ENCODE results near the gene VLDLR. TPM values are rescaled to one million over a fixed set of nuclear protein-coding genes. Genes with fewer than 3 reads are reported as not detected.

The VLDLR gene
- 10 to 100 TPM; 19.8 to 20.8 TPM for total RNA-seq
- 10 to 100 TPM; 23.4 to 32.7 (median 27.7) TPM for polyA plus RNA-seq (ENCODE audit: insufficient read length in 6 of 6)
- long read RNA-seq, donor 1, partial matches to known transcripts: 0 of 2 reads
- long read RNA-seq, donor 1, other reads (novel, unspliced or antisense): 0 of 2 reads
- long read RNA-seq, donor 2, full-length matches to known transcripts: 5 of 10 reads
- long read RNA-seq, donor 2, partial matches to known transcripts: 5 of 10 reads
- long read RNA-seq, donor 2, other reads (novel, unspliced or antisense): 0 of 10 reads
- long read RNA-seq, donor 3, full-length matches to known transcripts: 1 of 1 reads
- long read RNA-seq, donor 3, partial matches to known transcripts: 0 of 1 reads
- long read RNA-seq, donor 3, other reads (novel, unspliced or antisense): 0 of 1 reads
- long read RNA-seq, donor 4, partial matches to known transcripts: 1 of 1 reads
- long read RNA-seq, donor 4, other reads (novel, unspliced or antisense): 0 of 1 reads
- long read RNA-seq, donor 5, partial matches to known transcripts: 0 of 3 reads
- long read RNA-seq, donor 5, other reads (novel, unspliced or antisense): 0 of 3 reads
- long read RNA-seq, donor 6: 0 reads
- long read RNA-seq, donor 7, full-length matches to known transcripts: 2 of 2 reads
- long read RNA-seq, donor 7, partial matches to known transcripts: 0 of 2 reads
- long read RNA-seq, donor 7, other reads (novel, unspliced or antisense): 0 of 2 reads
- long read RNA-seq, donor 8, full-length matches to known transcripts: 3 of 3 reads
- long read RNA-seq, donor 8, partial matches to known transcripts: 0 of 3 reads
- long read RNA-seq, donor 8, other reads (novel, unspliced or antisense): 0 of 3 reads
- long read RNA-seq, donor 9: 0 reads
- long read RNA-seq, donor 10: 0 reads
- long read RNA-seq, donor 11, full-length matches to known transcripts: 2 of 2 reads
- long read RNA-seq, donor 11, partial matches to known transcripts: 0 of 2 reads
- long read RNA-seq, donor 11, other reads (novel, unspliced or antisense): 0 of 2 reads
- long read RNA-seq, donor 12, partial matches to known transcripts: 0 of 3 reads
- long read RNA-seq, donor 12, other reads (novel, unspliced or antisense): 0 of 3 reads

DNA sequence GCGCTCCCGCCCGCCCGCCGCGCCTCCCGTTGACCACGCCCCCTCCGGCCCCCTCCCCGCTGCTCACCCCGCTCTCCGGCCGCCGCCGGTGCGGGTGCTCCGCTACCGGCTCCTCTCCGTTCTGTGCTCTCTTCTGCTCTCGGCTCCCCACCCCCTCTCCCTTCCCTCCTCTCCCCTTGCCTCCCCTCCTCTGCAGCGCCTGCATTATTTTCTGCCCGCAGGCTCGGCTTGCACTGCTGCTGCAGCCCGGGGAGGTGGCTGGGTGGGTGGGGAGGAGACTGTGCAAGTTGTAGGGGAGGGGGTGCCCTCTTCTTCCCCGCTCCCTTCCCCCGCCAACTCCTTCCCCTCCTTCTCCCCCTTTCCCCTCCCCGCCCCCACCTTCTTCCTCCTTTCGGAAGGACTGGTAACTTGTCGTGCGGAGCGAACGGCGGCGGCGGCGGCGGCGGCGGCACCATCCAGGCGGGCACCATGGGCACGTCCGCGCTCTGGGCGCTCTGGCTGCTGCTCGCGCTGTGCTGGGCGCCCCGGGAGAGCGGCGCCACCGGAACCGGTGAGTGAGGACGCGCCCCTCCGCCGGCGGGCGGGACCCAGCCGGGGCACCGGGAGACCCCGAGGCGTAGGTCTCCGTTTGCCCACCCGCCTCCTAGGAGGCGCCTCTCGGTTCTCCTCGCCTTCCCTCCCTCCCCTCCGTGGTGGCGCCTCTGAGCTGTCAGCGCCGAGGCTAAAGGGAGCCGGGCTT, at the start of gene VLDLR:
Gene VLDLR (plus strand): TSS at position 66 of the 739 bp plus-strand sequence. CDS start 403 bp downstream, at position 469.
- peak; percentile 63 for ATAC-seq
- Histone ChIP-seq H3K9me3 (no peaks in the 10 kb centered on the region), H3K27ac (peak within 1 kb of the TSS; percentile 76 to 86), H3K4me3 (peak within 1 kb of the TSS; percentile 70 to 87), H3K4me1 (peaks cover 0 to 28% of the 10 kb centered on the region in 2 donors), H3K36me3 (no peaks in the 10 kb centered on the region), H3K27me3 (peaks cover 4 to 62% of the 10 kb centered on the region in 2 donors)
- TF ChIP-seq, protein P1, sequence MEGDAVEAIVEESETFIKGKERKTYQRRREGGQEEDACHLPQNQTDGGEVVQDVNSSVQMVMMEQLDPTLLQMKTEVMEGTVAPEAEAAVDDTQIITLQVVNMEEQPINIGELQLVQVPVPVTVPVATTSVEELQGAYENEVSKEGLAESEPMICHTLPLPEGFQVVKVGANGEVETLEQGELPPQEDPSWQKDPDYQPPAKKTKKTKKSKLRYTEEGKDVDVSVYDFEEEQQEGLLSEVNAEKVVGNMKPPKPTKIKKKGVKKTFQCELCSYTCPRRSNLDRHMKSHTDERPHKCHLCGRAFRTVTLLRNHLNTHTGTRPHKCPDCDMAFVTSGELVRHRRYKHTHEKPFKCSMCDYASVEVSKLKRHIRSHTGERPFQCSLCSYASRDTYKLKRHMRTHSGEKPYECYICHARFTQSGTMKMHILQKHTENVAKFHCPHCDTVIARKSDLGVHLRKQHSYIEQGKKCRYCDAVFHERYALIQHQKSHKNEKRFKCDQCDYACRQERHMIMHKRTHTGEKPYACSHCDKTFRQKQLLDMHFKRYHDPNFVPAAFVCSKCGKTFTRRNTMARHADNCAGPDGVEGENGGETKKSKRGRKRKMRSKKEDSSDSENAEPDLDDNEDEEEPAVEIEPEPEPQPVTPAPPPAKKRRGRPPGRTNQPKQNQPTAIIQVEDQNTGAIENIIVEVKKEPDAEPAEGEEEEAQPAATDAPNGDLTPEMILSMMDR (IDR thresholded peaks at IDR 0.05): no peak
- peak; percentile 60 to 84 (median 72) for DNase-seq
- intact Hi-C loops (cut with DNase I): no loop called here

DNA sequence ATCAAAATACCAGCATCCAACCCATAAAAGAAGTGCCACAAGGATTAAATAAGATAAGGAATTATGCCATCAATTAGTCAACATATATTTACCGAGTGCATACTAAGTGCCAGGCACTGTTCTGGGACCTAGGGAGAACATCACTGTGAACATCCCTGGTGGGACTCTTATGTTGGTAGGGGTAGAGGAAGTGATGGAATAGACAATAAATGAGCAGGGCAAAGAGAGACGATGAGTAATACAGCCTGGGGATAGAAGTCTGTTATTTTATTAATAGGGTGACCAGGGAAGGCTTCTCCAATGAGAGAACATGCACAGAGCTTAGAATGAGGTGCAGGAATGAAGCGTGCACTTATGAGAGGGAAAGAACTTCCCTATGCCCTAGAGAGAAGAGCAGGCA, 47.4 kb upstream of the VLDLR start:
- no peaks in the 10 kb centered on the region for H3K9me3 ChIP-seq
- H3K4me3 ChIP-seq: no peak overlapping the region
- DNase-seq (no peak), ATAC-seq (no peak)
- H3K36me3 ChIP-seq: no peaks in the 10 kb centered on the region
- no peak overlapping the region for H3K27ac ChIP-seq
- no peaks in the 10 kb centered on the region for H3K27me3 ChIP-seq
- H3K4me1 ChIP-seq: peaks cover 0 to 3% of the 10 kb centered on the region in 2 donors
- TF ChIP-seq, protein P1 (IDR thresholded peaks at IDR 0.05): no peak
- intact Hi-C loops (cut with DNase I): no loop called here

DNA sequence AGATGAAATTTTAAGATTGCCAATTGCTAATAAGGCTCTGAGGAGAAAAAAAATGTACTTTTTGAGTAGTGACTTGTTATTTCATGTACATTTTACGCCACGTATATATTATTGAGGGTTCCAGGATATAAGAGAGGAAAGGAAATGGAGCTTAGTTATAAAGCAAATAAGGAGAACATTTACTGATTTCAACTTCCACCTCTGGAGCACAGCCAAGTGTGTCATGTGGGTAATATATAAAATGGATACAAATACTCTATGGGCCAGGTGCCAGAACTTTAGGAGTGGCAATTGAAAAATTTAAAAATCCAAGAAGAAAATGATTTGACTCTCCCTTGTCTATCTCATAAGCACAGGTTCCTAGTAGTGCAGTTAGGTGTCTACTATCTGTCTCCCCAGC, 45.0 kb upstream of the VLDLR start:
- DNase-seq (no peak), ATAC-seq (no peak)
- intact Hi-C loops (cut with DNase I): no loop called here
- Histone ChIP-seq H3K9me3 (no peaks in the 10 kb centered on the region), H3K27ac (no peak overlapping the region), H3K36me3 (no peaks in the 10 kb centered on the region), H3K27me3 (no peaks in the 10 kb centered on the region), H3K4me3 (no peak overlapping the region), H3K4me1 (no peaks in the 10 kb centered on the region)
- TF ChIP-seq, protein P1 (IDR thresholded peaks at IDR 0.05): no peak

DNA sequence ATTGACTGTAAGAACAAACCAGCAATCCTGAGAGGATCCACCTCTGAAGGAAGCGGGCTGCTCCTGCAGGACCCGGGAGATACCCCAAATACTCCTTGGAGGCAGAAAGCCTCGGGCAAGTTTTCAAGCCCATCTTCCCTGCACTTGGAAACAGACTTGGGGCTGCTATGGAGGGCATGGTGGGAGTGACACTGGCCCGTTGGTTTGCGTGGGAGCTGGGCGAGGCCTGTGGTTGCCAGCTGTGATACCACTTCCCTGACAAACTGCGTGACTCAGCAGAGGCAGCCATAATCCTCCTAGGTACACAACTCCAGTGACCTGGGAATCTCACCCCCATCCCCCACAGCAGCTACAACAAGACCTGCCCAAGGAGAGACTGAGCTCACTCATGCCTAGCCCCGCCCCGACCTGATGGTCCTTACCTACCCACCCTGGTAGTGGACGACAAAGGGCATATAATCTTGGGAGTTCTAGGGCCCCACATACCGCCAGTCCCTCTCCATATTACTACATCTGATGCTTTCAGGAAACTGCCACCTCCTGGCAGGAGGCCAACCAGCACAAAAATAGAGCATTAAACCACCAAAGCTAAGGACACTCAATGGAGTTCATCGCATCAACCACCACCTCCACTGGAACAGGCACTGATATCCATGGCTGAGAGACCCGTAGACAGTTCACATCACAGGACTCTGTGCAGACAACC, 38.1 kb upstream of the VLDLR start:
- TF ChIP-seq, protein P1 (IDR thresholded peaks at IDR 0.05): no peak
- Histone ChIP-seq H3K4me3 (no peak overlapping the region), H3K27ac (no peak overlapping the region), H3K9me3 (no peaks in the 10 kb centered on the region), H3K4me1 (no peaks in the 10 kb centered on the region), H3K36me3 (no peaks in the 10 kb centered on the region), H3K27me3 (no peaks in the 10 kb centered on the region)
- DNase-seq: no peak
- no peak for ATAC-seq
- intact Hi-C loops (cut with DNase I): no loop called here
